ENCODE results near the gene MMP11. TPM values are rescaled to one million over a fixed set of nuclear protein-coding genes. Genes with fewer than 3 reads are reported as not detected.
A peak's percentile ranks its signal among the peaks of the same experiment; 100 is the strongest.

Gene MMP11
- total RNA-seq, 4 donors from 2014 or later, result 0.60 to 3.9 (median 2.1) TPM; not detected in 1

GRCh38 chr22:23829845-23830372, 57.3 kb downstream of the MMP11 start:
- no peaks in the 10 kb centered on the region for H3K27me3 ChIP-seq
- no peaks in the 10 kb centered on the region for H3K9me3 ChIP-seq
- peaks cover 80% of the 10 kb centered on the region for H3K36me3 ChIP-seq
- WGBS, result 56% methylated on average over 7 of the region's 7 CpGs
- peaks cover 6% of the 10 kb centered on the region for H3K4me1 ChIP-seq
- DNase-seq (ENCODE audit: low spot score in 2 of 2), result peak in 1 of 2 donors; percentile 7
- no peak overlapping the region for H3K4me3 ChIP-seq
- H3K27ac ChIP-seq, result no peak overlapping the region
- no peak for TF ChIP-seq EP300 (IDR thresholded peaks at IDR 0.05)
- TF ChIP-seq CTCF (IDR thresholded peaks at IDR 0.05), result no peak
- no peak for TF ChIP-seq POLR2AphosphoS5 (IDR thresholded peaks at IDR 0.05)
- TF ChIP-seq POLR2A (IDR thresholded peaks at IDR 0.05), result no peak

GRCh38 chr22:23831261-23831660, 58.6 kb downstream of the MMP11 start:
- Histone ChIP-seq H3K4me1 (peaks cover 17% of the 10 kb centered on the region), H3K4me3 (no peak overlapping the region), H3K27ac (no peak overlapping the region), H3K9me3 (no peaks in the 10 kb centered on the region), H3K27me3 (no peaks in the 10 kb centered on the region), H3K36me3 (peaks cover 80% of the 10 kb centered on the region)
- 91% methylated on average over 8 of the region's 8 CpGs for WGBS
- no peak for TF ChIP-seq CTCF (IDR thresholded peaks at IDR 0.05)
- DNase-seq (ENCODE audit: low spot score in 2 of 2), result peak; percentile 36 to 44

GRCh38 chr22:23831781-23832180, 59.1 kb downstream of the MMP11 start:
- Histone ChIP-seq H3K36me3 (peaks cover 76% of the 10 kb centered on the region), H3K9me3 (no peaks in the 10 kb centered on the region), H3K27ac (no peak overlapping the region), H3K4me1 (peaks cover 17% of the 10 kb centered on the region), H3K4me3 (no peak overlapping the region), H3K27me3 (no peaks in the 10 kb centered on the region)
- DNase-seq (ENCODE audit: low spot score in 2 of 2), result peak; percentile 60 to 71
- no peak for TF ChIP-seq CTCF (IDR thresholded peaks at IDR 0.05)
- WGBS, result 100% methylated on average over 1 of the region's 10 CpGs

GRCh38 chr22:23832226-23833016, 59.8 kb downstream of the MMP11 start:
- TF ChIP-seq POLR2AphosphoS5 (IDR thresholded peaks at IDR 0.05) (no peak), POLR2A (IDR thresholded peaks at IDR 0.05) (no peak), EP300 (IDR thresholded peaks at IDR 0.05) (no peak), CTCF (IDR thresholded peaks at IDR 0.05) (no peak)

GRCh38 chr22:23833017-23833751, 60.5 kb downstream of the MMP11 start:
- TF ChIP-seq EP300 (IDR thresholded peaks at IDR 0.05) (no peak), CTCF (IDR thresholded peaks at IDR 0.05) (no peak), POLR2AphosphoS5 (IDR thresholded peaks at IDR 0.05) (no peak), POLR2A (IDR thresholded peaks at IDR 0.05) (no peak)
- Histone ChIP-seq H3K27me3 (no peaks in the 10 kb centered on the region), H3K4me3 (no peak overlapping the region), H3K4me1 (peaks cover 18% of the 10 kb centered on the region), H3K9me3 (no peaks in the 10 kb centered on the region), H3K36me3 (peaks cover 62% of the 10 kb centered on the region), H3K27ac (no peak overlapping the region)
- peak; percentile 51 to 69 for DNase-seq (ENCODE audit: low spot score in 2 of 2)
- WGBS, result 81% methylated on average over 13 of the region's 16 CpGs

More at GRCh38 chr22:23832226-23833016, 59.8 kb downstream of the MMP11 start:
- Histone ChIP-seq H3K9me3 (no peaks in the 10 kb centered on the region), H3K4me3 (no peak overlapping the region), H3K4me1 (peaks cover 17% of the 10 kb centered on the region), H3K36me3 (peaks cover 69% of the 10 kb centered on the region), H3K27me3 (no peaks in the 10 kb centered on the region), H3K27ac (no peak overlapping the region)
- WGBS, result 95% methylated on average over 7 of the region's 11 CpGs
- peak; percentile 60 to 67 for DNase-seq (ENCODE audit: low spot score in 2 of 2)

Measured in suprapubic skin (tissue), 4 donors.